Stimulated activated CD8-positive, alpha-beta memory T cell treated with anti-CD3 and anti-CD28 coated beads, Interleukin-15, amount 100 ng/mL, for 24 hours (primary cell): ENCODE results near the gene IFITM5.

ENCODE experiments used
- DNase-seq: peaks from one replicate; pipeline ENCODE4 v3.0.0-alpha.2; 2020; ENCODE audit warnings: low read depth

The IFITM5 gene

GRCh38 chr11:266676-267439, 32.5 kb downstream of the IFITM5 start:
- no peak for DNase-seq

DNA sequence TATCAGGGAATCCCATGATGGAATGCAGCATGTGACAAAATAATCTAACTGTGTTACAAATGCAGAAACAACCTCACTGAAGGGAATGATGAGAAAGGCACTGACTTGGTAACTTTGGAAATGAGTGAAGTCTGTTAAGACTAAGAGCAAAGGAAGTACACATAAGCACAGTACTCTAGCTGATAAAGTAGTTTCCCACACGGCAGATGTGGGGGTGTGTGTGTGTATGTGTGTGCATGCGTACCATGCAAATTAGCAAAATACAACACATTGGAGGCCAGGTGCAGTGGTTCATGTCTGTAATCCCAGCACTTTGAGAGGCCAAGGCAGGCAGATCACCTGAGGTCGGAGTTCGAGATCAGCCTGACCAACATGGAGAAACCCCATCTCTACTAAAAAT, 37.7 kb downstream of the IFITM5 start:
- DNase-seq: no peak

- no peak for DNase-seq
Observed at GRCh38 chr11:259413-259812, 39.9 kb downstream of the IFITM5 start.

GRCh38 chr11:257766-258493, 41.4 kb downstream of the IFITM5 start:
- DNase-seq: no peak

DNA sequence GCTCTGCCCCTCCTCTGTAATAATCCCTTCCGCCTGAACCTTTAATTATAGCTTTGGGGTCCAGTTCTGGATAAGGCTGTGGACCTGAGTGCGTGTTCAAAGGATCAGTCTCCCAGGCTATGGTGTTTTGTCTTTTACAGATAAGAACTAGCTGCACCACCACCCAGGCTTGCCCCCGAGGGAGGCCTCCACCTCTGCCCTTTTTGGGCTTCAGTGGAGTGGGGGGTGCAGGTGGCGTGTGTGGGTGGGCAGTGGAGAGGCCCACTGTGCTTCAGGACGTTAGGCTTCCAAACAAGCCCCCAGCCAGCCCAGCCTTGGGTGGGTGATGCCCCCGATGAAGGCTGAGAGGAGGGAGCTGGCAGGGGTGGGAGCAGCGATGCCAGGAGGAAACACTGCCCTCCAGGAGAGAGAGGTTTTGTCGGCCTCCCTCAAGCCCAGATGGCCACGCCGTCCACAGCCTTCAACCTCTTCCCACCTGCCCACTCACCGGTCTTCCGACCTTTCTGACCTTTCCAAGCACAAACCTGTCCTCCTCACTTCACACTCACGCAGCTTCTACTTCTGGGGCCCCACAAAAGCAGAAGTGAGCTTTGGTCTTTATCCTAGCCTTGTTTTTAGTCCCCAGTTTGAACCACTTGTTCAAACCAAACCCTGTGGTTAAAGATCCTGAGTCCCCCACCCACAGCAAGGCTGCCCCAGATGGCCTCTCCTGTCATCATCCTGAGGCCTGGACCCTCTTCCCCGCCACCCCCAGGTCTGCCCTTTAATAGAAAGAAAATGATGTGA, 42.2 kb downstream of the IFITM5 start:
- no peak for DNase-seq

- DNase-seq: no peak
Observed at GRCh38 chr11:255816-256215, 43.5 kb downstream of the IFITM5 start.

DNA sequence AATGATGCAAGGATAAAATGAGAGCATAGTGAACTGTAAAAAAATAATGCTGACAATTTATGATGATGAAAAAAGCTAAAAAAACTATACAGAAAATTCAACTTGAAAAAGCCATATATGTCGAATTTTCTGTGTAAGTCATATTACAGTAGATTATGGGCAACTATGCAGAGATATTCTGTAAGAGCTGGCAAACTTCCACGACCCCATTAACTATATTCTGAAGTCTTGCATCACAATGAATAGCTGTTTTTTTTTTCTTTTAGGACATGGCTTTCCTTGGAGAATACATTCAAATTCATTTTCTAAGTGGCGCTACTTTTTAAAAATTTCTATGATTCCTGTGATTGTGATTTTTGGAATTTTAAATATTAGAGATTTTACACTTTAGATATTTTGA, 44.1 kb downstream of the IFITM5 start:
- DNase-seq: no peak

- DNase-seq: no peak
Observed at GRCh38 chr11:253886-254270, 45.4 kb downstream of the IFITM5 start.

DNA sequence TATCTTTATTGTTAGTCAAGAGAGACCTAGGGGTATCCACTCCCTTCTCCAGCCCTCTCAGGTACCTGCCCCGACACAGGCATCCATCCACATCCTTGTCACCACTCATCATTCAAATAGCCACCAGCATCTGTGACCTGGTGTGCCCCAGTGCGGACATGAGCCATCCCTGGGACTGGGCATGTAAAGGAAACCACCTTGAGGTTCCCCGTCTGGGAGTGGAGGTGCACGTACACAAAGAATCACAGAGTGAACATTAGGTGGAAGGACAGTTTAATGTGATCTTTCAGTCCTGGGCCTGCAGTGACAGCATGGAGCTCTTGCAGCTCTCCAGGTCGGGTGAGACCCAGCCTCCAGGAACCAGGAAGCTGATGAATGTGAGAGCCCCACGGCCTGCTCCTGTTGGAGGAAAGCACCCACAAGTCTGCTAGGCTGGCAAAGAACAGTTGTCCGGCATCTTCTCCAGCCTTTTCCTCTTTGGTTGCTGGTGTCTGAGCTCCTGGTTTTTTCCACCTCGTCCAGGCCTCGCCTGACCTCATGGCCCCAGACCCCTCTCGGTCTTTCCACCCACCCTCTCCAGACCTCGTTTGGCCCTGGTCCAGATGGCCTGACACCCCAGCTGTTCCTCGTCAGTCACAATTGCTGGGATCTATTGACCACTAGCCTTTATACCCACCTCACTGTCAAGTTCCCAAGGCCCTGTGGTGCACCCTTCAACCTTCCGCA, 46.0 kb downstream of the IFITM5 start:
- DNase-seq: no peak

- no peak for DNase-seq
Observed at GRCh38 chr11:252666-253065, 46.7 kb downstream of the IFITM5 start.

DNA sequence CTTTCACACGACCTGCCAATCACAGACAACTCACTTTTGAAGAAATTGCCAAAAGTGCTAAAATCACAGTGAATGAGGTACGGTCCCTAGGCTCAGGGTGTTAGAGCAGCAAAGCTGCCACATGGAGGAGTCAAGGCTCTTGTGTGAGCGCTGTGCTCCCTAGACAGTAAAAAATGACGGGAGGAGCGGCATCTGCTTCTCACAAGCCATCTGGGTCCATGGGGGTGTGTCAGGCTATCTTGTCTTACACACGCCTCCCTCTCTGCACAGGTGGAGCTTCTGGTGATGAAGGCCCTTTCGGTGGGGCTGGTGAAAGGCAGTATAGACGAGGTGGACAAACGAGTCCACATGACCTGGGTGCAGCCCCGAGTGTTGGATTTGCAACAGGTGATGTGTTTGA, 47.8 kb downstream of the IFITM5 start:
- no peak for DNase-seq

GRCh38 chr11:250740-251299, 48.5 kb downstream of the IFITM5 start:
- DNase-seq: peak; percentile 44

DNA sequence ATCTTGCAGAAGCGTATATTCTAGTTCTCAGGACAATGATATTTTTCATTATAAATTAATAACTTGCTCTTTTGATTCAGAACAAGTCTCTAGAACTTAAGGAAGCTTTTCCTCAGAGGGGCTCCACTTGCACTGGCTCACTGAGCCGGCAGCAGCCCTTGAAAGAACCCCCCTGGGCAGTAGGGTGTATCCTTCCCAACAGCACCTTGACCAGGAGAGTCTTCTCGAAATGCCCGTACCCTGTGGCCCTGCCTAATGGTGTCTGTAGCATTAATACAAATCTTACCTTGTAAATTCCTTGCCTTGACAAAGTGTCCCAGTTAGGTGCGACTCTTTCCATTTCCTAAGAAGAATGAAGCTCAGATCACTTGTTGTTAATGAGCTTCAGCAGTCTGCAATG, 49.1 kb downstream of the IFITM5 start:
- no peak for DNase-seq

DNA sequence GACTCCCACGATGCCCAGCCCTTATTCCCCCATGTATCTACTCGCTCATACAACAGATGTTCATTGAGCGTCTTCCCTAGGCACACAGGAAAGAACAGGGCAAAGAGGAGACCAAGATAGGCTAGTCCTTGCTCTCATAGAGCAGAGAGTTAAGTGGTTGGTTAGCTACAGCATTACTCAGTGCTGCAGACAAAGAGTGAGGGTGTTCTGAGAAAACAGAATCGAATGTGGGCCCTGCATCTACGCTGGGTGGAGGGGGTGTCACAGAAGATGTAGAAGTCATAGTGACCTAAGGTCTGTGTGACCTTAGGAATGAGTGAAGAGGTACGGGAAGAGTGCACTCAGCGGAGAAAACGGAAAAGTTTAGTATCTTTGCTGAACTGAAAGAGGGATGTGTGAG, 50.3 kb downstream of the IFITM5 start:
- no peak for DNase-seq
